H1 (cell line): Measurements from ENCODE around the gene FGF5. TPM values are rescaled to one million over a fixed set of nuclear protein-coding genes. Genes with fewer than 3 reads are reported as not detected.

Experiments
- BACH1 ChIP-seq: IDR thresholded peaks from 2 replicates; pipeline ENCODE4 v1.6.1; 2012; ENCODE audit warnings: low read length, improper control_type of control experiment
- EGR1 ChIP-seq: IDR thresholded peaks from 2 replicates; pipeline ENCODE4 v1.6.1; 2011; ENCODE audit warnings: low read depth, low read length, borderline replicate concordance
- KDM4A ChIP-seq: IDR thresholded peaks from one replicate; pipeline ENCODE4 v1.7.1; 2012; ENCODE audit warnings: low read depth, mild to moderate bottlenecking, moderate library complexity, low read length, inconsistent platforms; ENCODE audit not compliant: severe bottlenecking
- RAD21 ChIP-seq, 2 experiments: IDR thresholded peaks in 1 of 2; conservative IDR thresholded peaks in 1 of 2; 2 replicates each; pipeline ENCODE4 v1.6.1; 2011; ENCODE audit warnings: low read depth in 2 of 2, low read length in 2 of 2, improper control_type of control experiment in 1 of 2, inconsistent platforms in 1 of 2, mild to moderate bottlenecking in 1 of 2, moderate library complexity in 1 of 2
- SIX5 ChIP-seq: IDR thresholded peaks from 2 replicates; pipeline ENCODE4 v1.6.1; 2011; ENCODE audit warnings: mild to moderate bottlenecking, low read depth, low read length
- SP4 ChIP-seq: IDR thresholded peaks from 2 replicates; pipeline ENCODE4 v1.6.1; 2012; ENCODE audit warnings: low read length, inconsistent platforms
- ZNF274 ChIP-seq: IDR thresholded peaks from 2 replicates; pipeline ENCODE4 v1.7.0; 2012; ENCODE audit warnings: low read length, borderline replicate concordance; ENCODE audit errors: extremely low read depth
- polyA plus RNA-seq, 7 experiments: library from polyadenylated mRNA; depleted of rRNA in 3 of 7; stranded (reverse) in 5 of 7; unstranded in 2 of 7; fragments of >200 nt in 5 of 7; fragments of 200-250 nt in 2 of 7; gene quantifications; 1 replicate in 5 of 7; 2 replicates in 1 of 7; 4 replicates in 1 of 7; pipeline versions ENCODE4 v1.2.1 to v1.2.3, GENCODE V29; 2011 to 2013; ENCODE audit warnings: missing spikeins in 2 of 7, mixed read lengths in 2 of 7
- total RNA-seq: library from RNA; stranded (reverse); fragmentation: NEBNext Ultra II Directional; extraction: Animal tissue kit (Norgen Biotek cat#: 25700); gene quantifications from 2 replicates; pipeline ENCODE4 v1.2.1, GENCODE V29; 2021

FGF5 gene
- total and polyA plus RNA-seq, 2 of the 8 experiments (the other 6 are each of a cell fraction or from before 2014, with no cell fraction given) = not detected

DNA sequence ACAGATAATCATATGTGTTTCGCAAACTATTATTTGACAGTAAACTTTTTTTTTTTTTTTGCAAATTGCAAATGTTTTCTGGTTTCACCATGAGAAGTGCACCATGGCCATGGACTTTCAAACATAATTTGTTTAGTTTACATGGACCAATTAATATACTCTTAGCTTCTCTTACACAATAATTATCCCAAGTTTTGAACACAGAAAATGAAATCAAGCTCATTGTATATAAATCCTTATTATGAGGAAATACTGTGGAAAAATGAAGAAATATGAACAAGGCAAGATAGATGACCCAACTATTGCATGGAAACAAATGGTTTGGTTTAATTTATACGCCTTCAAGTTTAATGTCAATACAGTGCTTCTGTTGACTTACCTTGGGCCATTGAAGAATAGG, 3.9 kb downstream of the FGF5 start (continued):
- TF ChIP-seq ZNF274 = no peak
- TF ChIP-seq RAD21 (IDR thresholded peaks at IDR 0.05 in 1 of 2, conservative IDR thresholded peaks at IDR 0.05 in 1 of 2; ENCODE audit: low read depth in 2 of 2, low read length in 2 of 2) = no peak
- TF ChIP-seq KDM4A = no peak
- no peak for TF ChIP-seq EGR1
- no peak for TF ChIP-seq SIX5
- no peak for TF ChIP-seq SP4
- TF ChIP-seq BACH1 = no peak
